OCI-LY3 (cell line): ENCODE measurements around the gene ASH1L.

Experiments used
- CTCF ChIP-seq: fragments of 200-600, 300-600 bp; sonication (generic); IDR thresholded peaks from 2 replicates; pipeline ENCODE4 v1.5.1; 2014; ENCODE audit warnings: antibody characterized with exemption, low read length, low read depth
- EZH2phosphoT487 ChIP-seq: fragments of 200-600 bp; shearing (Covaris generic); IDR thresholded peaks from 2 replicates; pipeline ENCODE4 v1.6.1; 2018; ENCODE audit warnings: antibody characterized with exemption, mixed run types, low read depth

- TF ChIP-seq CTCF (no peak), EZH2phosphoT487 (no peak)
These were observed 11.5 kb upstream of the ASH1L start for GRCh38 chr1:155574077-155574476.
